ENCODE data around the gene HEBP1. TPM values are rescaled to one million over a fixed set of nuclear protein-coding genes. Genes with fewer than 3 reads are reported as not detected.
A peak's percentile ranks its signal among the peaks of the same experiment; 100 is the strongest.

HEBP1 gene
- total RNA-seq, 2 donors from 2014 or later = 39.9 to 57.8 TPM

GRCh38 chr12:13001775-13002040, 1.6 kb upstream of the HEBP1 start:
- peak overlapping the region; percentile 93 to 97 for H3K27ac ChIP-seq
- peaks cover 19 to 24% of the 10 kb centered on the region in 2 donors for H3K4me1 ChIP-seq (ENCODE audit: control insufficient read depth in 1 of 2, low read depth in 2 of 2)
- DNase-seq (ENCODE audit: low spot score) = no peak

GRCh38 chr12:13000925-13001774, 1.1 kb upstream of the HEBP1 start:
- DNase-seq (ENCODE audit: low spot score) = no peak

More at GRCh38 chr12:13001775-13002040, 1.6 kb upstream of the HEBP1 start:
- Histone ChIP-seq H3K9me3 (no peaks in the 10 kb centered on the region), H3K4me3 (peak overlapping the region; percentile 73), H3K27me3 (replicated peaks; ENCODE audit: insufficient read depth) (no peaks in the 10 kb centered on the region), H3K36me3 (no peaks in the 10 kb centered on the region)
- no peak for ATAC-seq (ENCODE audit: insufficient number of reproducible peaks, low FRiP score, low read depth)
- TF ChIP-seq CTCF (IDR thresholded peaks at IDR 0.05) = no peak

GRCh38 chr12:13000616-13000924, 505 bp upstream of the HEBP1 start:
- peak overlapping the region; percentile 93 to 97 for H3K27ac ChIP-seq
- no peaks in the 10 kb centered on the region for H3K27me3 ChIP-seq (replicated peaks; ENCODE audit: insufficient read depth)
- peak overlapping the region; percentile 73 for H3K4me3 ChIP-seq
- no peaks in the 10 kb centered on the region for H3K9me3 ChIP-seq
- peaks cover 19 to 32% of the 10 kb centered on the region in 2 donors for H3K4me1 ChIP-seq (ENCODE audit: control insufficient read depth in 1 of 2, low read depth in 2 of 2)
- no peak for DNase-seq (ENCODE audit: low spot score)
- no peak for TF ChIP-seq CTCF (IDR thresholded peaks at IDR 0.05)
- H3K36me3 ChIP-seq = no peaks in the 10 kb centered on the region
- ATAC-seq (ENCODE audit: insufficient number of reproducible peaks, low FRiP score, low read depth) = peak; percentile 26

More at GRCh38 chr12:13000925-13001774, 1.1 kb upstream of the HEBP1 start:
- Histone ChIP-seq H3K27ac (peak overlapping the region; percentile 93 to 97), H3K4me3 (peak overlapping the region; percentile 73), H3K9me3 (no peaks in the 10 kb centered on the region), H3K36me3 (no peaks in the 10 kb centered on the region), H3K27me3 (replicated peaks; ENCODE audit: insufficient read depth) (no peaks in the 10 kb centered on the region), H3K4me1 (ENCODE audit: control insufficient read depth in 1 of 2, low read depth in 2 of 2) (peaks cover 19 to 26% of the 10 kb centered on the region in 2 donors)
- ATAC-seq (ENCODE audit: insufficient number of reproducible peaks, low FRiP score, low read depth) = peak; percentile 34
- peak; percentile 45 for TF ChIP-seq CTCF (IDR thresholded peaks at IDR 0.05)

GRCh38 chr12:12999271-12999958, 650 bp downstream of the HEBP1 start:
- peaks cover 19 to 33% of the 10 kb centered on the region in 2 donors for H3K4me1 ChIP-seq (ENCODE audit: control insufficient read depth in 1 of 2, low read depth in 2 of 2)
- H3K27me3 ChIP-seq (replicated peaks; ENCODE audit: insufficient read depth) = no peaks in the 10 kb centered on the region
- no peaks in the 10 kb centered on the region for H3K9me3 ChIP-seq
- TF ChIP-seq CTCF (IDR thresholded peaks at IDR 0.05) = no peak
- H3K27ac ChIP-seq = peak overlapping the region; percentile 39 to 50
- ATAC-seq (ENCODE audit: insufficient number of reproducible peaks, low FRiP score, low read depth) = no peak
- H3K4me3 ChIP-seq = peak overlapping the region; percentile 73
- no peak for DNase-seq (ENCODE audit: low spot score)
- no peaks in the 10 kb centered on the region for H3K36me3 ChIP-seq

- H3K9me3 ChIP-seq = no peaks in the 10 kb centered on the region
- no peak for DNase-seq (ENCODE audit: low spot score)
- no peaks in the 10 kb centered on the region for H3K36me3 ChIP-seq
- H3K4me3 ChIP-seq = peak overlapping the region; percentile 73
- H3K4me1 ChIP-seq (ENCODE audit: control insufficient read depth in 1 of 2, low read depth in 2 of 2) = peaks cover 19 to 33% of the 10 kb centered on the region in 2 donors
- TF ChIP-seq CTCF (IDR thresholded peaks at IDR 0.05) = no peak
- no peak for ATAC-seq (ENCODE audit: insufficient number of reproducible peaks, low FRiP score, low read depth)
- H3K27me3 ChIP-seq (replicated peaks; ENCODE audit: insufficient read depth) = no peaks in the 10 kb centered on the region
- no peak overlapping the region for H3K27ac ChIP-seq
These were observed 1.8 kb downstream of the HEBP1 start for GRCh38 chr12:12998248-12998647.
